Muscle of leg (tissue), 11 donors: ENCODE measurements around the gene OR10A6. TPM values are rescaled to one million over a fixed set of nuclear protein-coding genes. Genes with fewer than 3 reads are reported as not detected.

Source experiments
- DNase-seq: peaks from one replicate; pipeline ENCODE4 v3.0.0; 2013
- H3K27ac ChIP-seq: one replicate; pipeline ENCODE4 v1.5.1; 2013; ENCODE audit warnings: mild to moderate bottlenecking, low read length, control low read depth
- H3K27me3 ChIP-seq: one replicate; pipeline ENCODE4 v1.6.1; 2013; ENCODE audit warnings: low read length; ENCODE audit not compliant: control insufficient read depth, insufficient read depth
- H3K36me3 ChIP-seq: one replicate; pipeline ENCODE4 v1.6.1; 2013; ENCODE audit warnings: low read length; ENCODE audit not compliant: control insufficient read depth, insufficient read depth
- H3K4me1 ChIP-seq: one replicate; pipeline ENCODE4 v1.6.1; 2013; ENCODE audit warnings: low read length; ENCODE audit not compliant: control insufficient read depth, insufficient read depth
- H3K4me3 ChIP-seq: one replicate; pipeline ENCODE4 v1.5.1; 2013; ENCODE audit warnings: low read length, control low read depth
- H3K9me3 ChIP-seq: replicated peaks from 2 replicates; pipeline ENCODE4 v1.6.1; 2013; ENCODE audit warnings: low read depth, low read length; ENCODE audit not compliant: control insufficient read depth
- WGBS: methylation state at CpG from one replicate; pipeline ENCODE4 v1.1.5; 2013; ENCODE audit warnings: missing lambda C conversion rate; ENCODE audit not compliant: insufficient coverage; 5-methylcytosine and 5-hydroxymethylcytosine counted together
- polyA plus RNA-seq, 8 donors: library from polyadenylated mRNA; unstranded; fragments of 120-200 nt; gene quantifications; one replicate each; pipeline versions ENCODE4 v1.2.1 to v1.2.3, GENCODE V29; 2013; ENCODE audit warnings: inconsistent platforms in 1 of 8, low replicate concordance in 1 of 8; ENCODE audit not compliant: insufficient read length in 8 of 8, insufficient read depth in 1 of 8
- total RNA-seq: library from RNA; stranded (reverse); fragments of 120-200 nt; gene quantifications from one replicate; pipeline ENCODE4 v1.2.4, GENCODE V29; 2013

Gene OR10A6
- total and polyA plus RNA-seq, 9 donors, result not detected

DNA sequence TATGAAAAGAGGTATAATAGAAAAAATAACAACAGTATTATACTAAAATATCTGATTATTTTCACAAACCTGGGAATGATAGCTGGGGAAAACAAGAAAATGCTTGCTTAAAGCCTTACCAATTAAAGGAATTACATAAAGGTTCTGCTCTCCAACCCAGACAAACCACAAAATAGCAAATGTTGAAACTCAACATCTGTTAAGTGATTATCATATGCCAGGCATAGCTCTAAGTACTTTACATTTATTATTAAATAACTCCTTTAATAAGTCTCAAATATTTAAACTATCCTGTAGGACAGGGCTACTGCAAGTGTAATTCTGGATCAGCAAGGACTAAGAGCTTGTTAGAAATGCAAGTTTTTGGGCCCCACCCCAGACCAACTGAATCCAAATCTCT, 20.1 kb downstream of the OR10A6 start:
- Histone ChIP-seq H3K27me3 (no peaks in the 10 kb centered on the region), H3K4me1 (no peaks in the 10 kb centered on the region), H3K27ac (no peak overlapping the region), H3K9me3 (no peaks in the 10 kb centered on the region), H3K36me3 (no peaks in the 10 kb centered on the region), H3K4me3 (no peak overlapping the region)
- no peak for DNase-seq

DNA sequence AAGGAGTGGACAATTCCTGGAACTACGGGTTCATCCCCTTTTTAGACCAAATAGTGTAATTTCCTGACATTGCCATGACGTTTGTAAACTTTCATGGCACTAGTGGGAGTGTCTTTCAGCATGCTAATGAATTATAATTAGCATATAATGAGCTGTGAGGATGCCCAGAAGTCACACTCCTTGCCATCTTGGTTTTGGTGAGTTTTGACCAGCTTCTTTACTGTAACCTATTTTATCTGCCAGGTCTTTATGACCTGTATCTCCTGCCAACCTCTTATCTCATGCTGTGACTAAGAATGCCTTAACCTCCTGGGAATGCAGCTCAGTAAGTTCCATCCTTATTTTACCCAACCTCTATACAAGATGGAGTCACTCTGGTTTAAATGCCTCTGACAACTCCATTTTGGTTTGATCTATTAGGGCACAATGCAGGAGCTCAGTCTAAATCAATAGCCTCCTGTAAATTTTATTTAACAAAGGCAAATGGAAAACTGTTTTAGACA, 20.7 kb downstream of the OR10A6 start:
- WGBS, result 80% methylated on average over 1 of the region's 2 CpGs
- Histone ChIP-seq H3K27ac (no peak overlapping the region), H3K36me3 (no peaks in the 10 kb centered on the region), H3K4me3 (no peak overlapping the region), H3K4me1 (no peaks in the 10 kb centered on the region), H3K27me3 (no peaks in the 10 kb centered on the region), H3K9me3 (no peaks in the 10 kb centered on the region)
- no peak for DNase-seq

DNA sequence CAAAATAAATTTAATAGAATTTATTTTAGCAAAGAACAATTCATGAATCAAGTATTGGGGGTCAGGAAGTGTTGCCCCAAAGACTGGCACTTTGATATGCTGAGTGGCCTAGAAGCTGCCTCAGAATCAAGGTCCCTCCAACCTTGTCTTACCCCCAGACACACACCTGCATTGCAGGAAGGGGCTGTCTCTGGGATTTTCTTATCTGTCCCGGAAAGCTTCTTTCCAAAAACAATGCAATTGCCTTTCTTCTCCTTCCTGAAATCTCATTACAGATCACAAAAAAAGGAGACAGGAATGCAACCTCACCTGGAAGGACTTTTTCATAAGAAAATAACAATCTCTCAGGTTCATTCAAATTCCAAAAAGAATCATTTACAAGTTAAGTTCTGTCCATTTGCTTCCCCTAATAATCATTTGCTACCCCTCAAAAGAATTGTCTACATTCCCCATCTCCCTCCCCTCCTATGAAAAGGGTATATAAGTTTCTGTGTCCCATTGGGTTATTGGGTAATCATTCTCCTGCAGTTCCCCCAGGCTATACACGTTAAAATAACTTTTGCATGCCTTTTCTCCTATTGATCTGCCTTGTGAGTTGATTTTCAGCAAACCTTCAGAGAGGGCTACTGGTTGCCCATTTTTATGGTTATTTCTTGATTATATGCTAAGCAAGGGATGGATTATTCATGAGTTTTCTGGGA, 21.3 kb downstream of the OR10A6 start:
- WGBS, result 67% methylated on average over 1 of the region's 2 CpGs

DNA sequence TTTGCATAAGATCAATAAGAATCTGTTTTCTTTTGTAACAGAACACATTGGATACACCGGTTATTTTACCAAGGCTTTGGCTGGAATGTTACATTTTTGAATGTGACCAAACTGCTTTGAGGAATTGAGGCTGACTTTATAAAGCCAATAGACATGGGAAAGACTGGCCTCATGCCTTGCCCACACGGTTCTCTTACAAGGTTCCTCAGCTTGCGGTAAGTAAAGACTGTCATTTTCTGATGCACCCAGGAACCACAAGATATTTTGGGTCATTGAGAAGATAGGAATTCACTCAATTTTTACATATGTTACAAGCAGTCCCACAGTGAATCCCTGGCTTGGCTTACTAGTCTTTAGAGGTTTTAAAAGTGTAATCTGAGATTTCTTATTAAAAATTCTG, 23.9 kb downstream of the OR10A6 start:
- H3K9me3 ChIP-seq, result no peaks in the 10 kb centered on the region
- no peak overlapping the region for H3K27ac ChIP-seq
- no peaks in the 10 kb centered on the region for H3K4me1 ChIP-seq
- no peaks in the 10 kb centered on the region for H3K36me3 ChIP-seq
- WGBS, result no CpG with 5 or more reads among the region's 3 CpGs
- no peaks in the 10 kb centered on the region for H3K27me3 ChIP-seq
- no peak for DNase-seq
- H3K4me3 ChIP-seq, result no peak overlapping the region

More for the DNA sequence above, 21.3 kb downstream of the OR10A6 start:
- DNase-seq, result no peak
- H3K4me3 ChIP-seq, result no peak overlapping the region
- H3K4me1 ChIP-seq, result no peaks in the 10 kb centered on the region
- no peaks in the 10 kb centered on the region for H3K27me3 ChIP-seq
- no peaks in the 10 kb centered on the region for H3K36me3 ChIP-seq
- H3K27ac ChIP-seq, result no peak overlapping the region
- H3K9me3 ChIP-seq, result no peaks in the 10 kb centered on the region

DNA sequence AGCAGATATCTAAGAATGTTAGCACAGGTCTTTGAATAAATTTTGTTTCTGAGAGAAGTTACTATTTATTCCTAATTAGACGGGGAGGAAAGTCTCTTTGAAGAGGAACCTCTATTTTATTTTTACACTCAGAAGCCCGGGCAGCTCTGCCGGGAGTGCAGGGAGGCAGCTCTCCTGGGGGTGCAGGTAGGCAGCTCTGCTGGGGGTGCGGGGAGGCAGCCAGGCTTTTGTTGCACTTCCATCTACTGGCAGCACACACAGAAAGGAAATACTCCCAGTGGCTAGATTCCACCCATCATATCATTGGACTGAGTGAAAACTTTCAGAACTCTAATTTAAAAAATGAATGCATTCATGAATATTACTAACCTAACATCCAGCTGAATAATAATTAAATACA, 24.6 kb downstream of the OR10A6 start:
- no peak overlapping the region for H3K4me3 ChIP-seq
- no peaks in the 10 kb centered on the region for H3K9me3 ChIP-seq
- H3K36me3 ChIP-seq, result no peaks in the 10 kb centered on the region
- WGBS, result 0% methylated on average over 1 of the region's 4 CpGs
- H3K27ac ChIP-seq, result no peak overlapping the region
- no peaks in the 10 kb centered on the region for H3K4me1 ChIP-seq
- DNase-seq, result no peak
- no peaks in the 10 kb centered on the region for H3K27me3 ChIP-seq

DNA sequence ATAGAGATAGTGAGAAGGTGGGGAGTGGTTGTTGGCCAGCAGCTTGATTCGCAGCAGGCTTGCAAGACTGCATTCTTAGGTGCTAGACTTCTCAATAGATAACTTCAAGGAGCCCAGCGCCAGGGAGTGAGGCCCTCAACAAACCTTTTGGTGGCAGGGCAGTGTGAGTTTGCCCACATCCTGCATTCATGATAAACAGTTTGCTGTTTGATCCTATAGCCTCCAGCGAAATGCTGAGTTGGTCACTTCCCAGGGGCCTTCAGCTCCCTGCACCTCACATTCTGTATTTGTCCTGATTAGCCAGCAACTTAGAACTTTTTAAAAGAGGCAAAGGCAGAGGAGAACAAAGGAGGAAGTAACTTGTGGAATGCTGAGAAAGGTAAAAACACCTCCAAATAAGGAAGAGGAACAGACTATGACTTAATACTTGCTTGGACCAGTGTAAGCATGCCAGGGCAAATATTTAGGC, 25.1 kb downstream of the OR10A6 start:
- no peak overlapping the region for H3K27ac ChIP-seq
- H3K4me3 ChIP-seq, result no peak overlapping the region
- no peak for DNase-seq
- H3K9me3 ChIP-seq, result no peaks in the 10 kb centered on the region
- H3K36me3 ChIP-seq, result no peaks in the 10 kb centered on the region
- H3K27me3 ChIP-seq, result no peaks in the 10 kb centered on the region
- H3K4me1 ChIP-seq, result no peaks in the 10 kb centered on the region
- 37% methylated on average over 2 of the region's 3 CpGs for WGBS

DNA sequence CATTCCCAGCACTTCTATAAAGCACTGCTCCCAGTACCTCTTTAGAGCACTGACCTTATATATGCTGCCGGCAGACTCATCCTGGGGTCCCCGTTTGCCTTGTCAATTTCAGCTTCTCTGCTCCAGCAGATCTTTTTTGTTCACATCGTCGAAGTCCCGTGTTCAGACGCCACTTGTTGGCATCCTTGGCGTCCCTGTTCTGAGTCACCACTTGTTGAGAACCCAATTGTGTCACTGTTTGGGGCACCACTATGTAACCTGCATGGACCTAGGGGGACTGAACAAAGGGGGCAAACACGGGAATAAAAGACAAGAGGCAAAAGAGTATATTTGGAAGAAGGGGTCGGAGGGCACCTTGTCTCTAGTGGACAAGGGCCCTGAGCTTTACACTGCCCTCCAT, 25.5 kb downstream of the OR10A6 start:
- Histone ChIP-seq H3K4me3 (no peak overlapping the region), H3K4me1 (no peaks in the 10 kb centered on the region), H3K27me3 (no peaks in the 10 kb centered on the region), H3K27ac (no peak overlapping the region), H3K9me3 (no peaks in the 10 kb centered on the region), H3K36me3 (no peaks in the 10 kb centered on the region)
- no peak for DNase-seq
- WGBS, result 77% methylated on average over 8 of the region's 9 CpGs

DNA sequence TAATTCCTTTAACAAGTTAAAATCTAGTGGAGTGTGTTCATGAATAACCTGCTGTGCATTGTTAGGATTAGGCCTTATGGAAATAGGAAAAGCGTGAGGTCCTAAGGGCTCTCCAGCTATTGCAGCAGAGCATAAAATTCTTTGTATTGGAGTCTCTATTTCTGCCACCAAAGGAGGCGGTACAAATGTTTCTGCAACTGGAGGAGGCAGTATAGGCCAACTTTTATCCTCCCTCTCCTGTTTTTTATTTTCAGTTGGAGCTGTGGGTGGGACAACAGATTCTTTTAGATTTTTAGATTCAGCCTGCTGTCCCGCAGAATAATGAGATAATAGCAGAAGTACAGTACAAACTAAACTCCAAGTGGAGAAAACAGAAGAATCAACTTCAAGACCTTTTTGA, 26.2 kb downstream of the OR10A6 start:
- no peak overlapping the region for H3K27ac ChIP-seq
- no peaks in the 10 kb centered on the region for H3K36me3 ChIP-seq
- 50% methylated on average over 1 of the region's 3 CpGs for WGBS

DNA sequence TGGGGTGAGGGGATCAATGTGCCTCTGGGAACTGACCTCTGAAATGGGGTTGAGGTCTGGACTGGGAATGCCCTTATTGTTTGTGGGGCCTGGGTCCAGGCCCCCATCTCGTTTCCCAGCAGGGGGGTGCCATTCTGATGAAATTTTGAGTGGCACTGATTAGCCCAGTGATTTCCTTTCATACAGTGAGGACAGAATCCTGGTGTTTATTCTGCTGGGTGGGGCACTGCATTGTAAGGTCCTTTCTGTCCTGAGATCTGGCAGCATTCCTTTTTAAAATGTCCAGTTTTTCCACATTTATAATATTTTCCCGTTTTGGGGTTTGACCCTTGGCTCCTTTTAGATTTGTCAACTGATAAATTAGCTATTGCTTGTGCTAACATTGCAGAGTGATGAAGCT, 27.1 kb downstream of the OR10A6 start:
- no peak for DNase-seq
- Histone ChIP-seq H3K4me1 (no peaks in the 10 kb centered on the region), H3K27ac (no peak overlapping the region), H3K4me3 (no peak overlapping the region), H3K9me3 (no peaks in the 10 kb centered on the region), H3K36me3 (no peaks in the 10 kb centered on the region), H3K27me3 (no peaks in the 10 kb centered on the region)
- WGBS, result 14% methylated on average over 1 of the region's 2 CpGs

More for the DNA sequence above, 26.2 kb downstream of the OR10A6 start:
- peak; percentile 12 for DNase-seq
- no peaks in the 10 kb centered on the region for H3K27me3 ChIP-seq
- no peaks in the 10 kb centered on the region for H3K4me1 ChIP-seq
- no peak overlapping the region for H3K4me3 ChIP-seq
- H3K9me3 ChIP-seq, result no peaks in the 10 kb centered on the region

DNA sequence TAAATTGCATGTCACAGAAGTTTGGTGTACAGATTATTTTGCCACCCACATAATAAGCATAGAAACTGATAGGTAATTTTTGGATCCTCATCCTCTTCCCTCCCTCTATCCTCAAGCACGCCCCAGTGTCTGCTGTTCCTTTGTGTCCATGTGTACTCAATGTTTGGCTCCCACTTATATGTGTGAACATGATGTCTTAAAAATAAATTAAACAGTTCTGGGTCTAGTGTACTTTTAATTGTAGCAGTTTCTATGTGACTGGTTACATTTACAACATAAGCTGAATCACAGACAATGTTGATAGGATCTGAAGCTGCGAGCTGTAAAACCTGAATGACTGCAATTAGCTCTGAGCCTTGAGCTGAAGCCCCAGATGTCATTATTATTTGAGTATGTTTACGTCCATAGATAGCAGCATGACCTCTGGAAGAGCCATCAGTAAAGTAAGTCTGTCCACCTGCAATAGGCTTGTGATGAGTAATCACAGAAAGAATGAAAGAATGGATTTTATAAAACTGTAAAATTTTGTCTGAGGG, 29.7 kb downstream of the OR10A6 start:
- Histone ChIP-seq H3K4me1 (no peaks in the 10 kb centered on the region), H3K27ac (no peak overlapping the region), H3K9me3 (no peaks in the 10 kb centered on the region), H3K27me3 (no peaks in the 10 kb centered on the region), H3K4me3 (no peak overlapping the region), H3K36me3 (no peaks in the 10 kb centered on the region)
- DNase-seq, result no peak
- WGBS, result 46% methylated on average over 2 of the region's 3 CpGs
